CD4-positive, alpha-beta memory T cell (primary cell): ENCODE results near the gene ARAP1. TPM values are rescaled to one million over a fixed set of nuclear protein-coding genes. Genes with fewer than 3 reads are reported as not detected.

Experiments
- CTCF ChIA-PET: fragments of 350-600 bp; sonication (Branson Sonifier 250); formaldehyde crosslinking; loops from one replicate; lab custom pipeline; 2021; ENCODE audit warnings: inconsistent platforms; ENCODE audit not compliant: partially characterized antibody; lab: Charles Lee
- POLR2A ChIA-PET: fragments of 350-600 bp; sonication (Branson Sonifier 250); formaldehyde crosslinking; loops from one replicate; lab custom pipeline; 2021; ENCODE audit not compliant: partially characterized antibody; lab: Charles Lee
- DNase-seq, 5 donors: peaks; one replicate each; pipeline versions ENCODE4 v3.0.0 to v3.0.0-alpha.2; 2020 to 2022; ENCODE audit warnings: mixed read lengths in 1 of 5
- H3K27ac ChIP-seq: one replicate; pipeline ENCODE4 v1.7.0; 2013; ENCODE audit warnings: low read depth, low read length
- H3K27me3 ChIP-seq: 2 replicates; pipeline ENCODE4 v1.7.0; 2013; ENCODE audit warnings: mild to moderate bottlenecking, low read length, moderate library complexity; ENCODE audit not compliant: insufficient read depth
- H3K36me3 ChIP-seq: 2 replicates; pipeline ENCODE4 v1.7.0; 2013; ENCODE audit warnings: mild to moderate bottlenecking, low read length, moderate library complexity; ENCODE audit not compliant: insufficient read depth
- H3K4me1 ChIP-seq: 2 replicates; pipeline ENCODE4 v1.7.0; 2013; ENCODE audit warnings: mild to moderate bottlenecking, low read length, moderate library complexity; ENCODE audit not compliant: insufficient read depth
- H3K4me3 ChIP-seq, 2 donors: one replicate each; pipeline ENCODE4 v1.7.0; 2013; ENCODE audit warnings: low read length in 2 of 2, mild to moderate bottlenecking in 1 of 2
- H3K9me3 ChIP-seq, 2 donors: one replicate each; pipeline ENCODE4 v1.7.0; 2013; ENCODE audit warnings: low read length in 2 of 2, control low read depth in 1 of 2; ENCODE audit not compliant: control insufficient read depth in 1 of 2
- H3K27ac Mint-ChIP-seq, 7 donors: one replicate each; pipeline ENCODE4 v1.8.0; 2020 to 2021; ENCODE audit warnings: mixed read lengths in 7 of 7, mild to moderate bottlenecking in 6 of 7, inconsistent platforms in 3 of 7, moderate library complexity in 3 of 7
- H3K27me3 Mint-ChIP-seq, 2 donors: one replicate each; pipeline ENCODE4 v1.8.0; 2020 to 2021; ENCODE audit warnings: mixed read lengths in 2 of 2
- H3K36me3 Mint-ChIP-seq, 2 donors: one replicate each; pipeline ENCODE4 v1.8.0; 2020 to 2021; ENCODE audit warnings: mixed read lengths in 2 of 2, inconsistent platforms in 1 of 2, mild to moderate bottlenecking in 1 of 2
- H3K4me1 Mint-ChIP-seq, 4 donors: one replicate each; pipeline ENCODE4 v1.8.0; 2020 to 2021; ENCODE audit warnings: mixed read lengths in 4 of 4, mild to moderate bottlenecking in 1 of 4
- H3K4me3 Mint-ChIP-seq, 8 donors: one replicate each; pipeline ENCODE4 v1.8.0; 2020 to 2021; ENCODE audit warnings: mixed read lengths in 8 of 8, mild to moderate bottlenecking in 7 of 8, moderate library complexity in 6 of 8, inconsistent platforms in 3 of 8
- H3K9me3 Mint-ChIP-seq, 8 donors: one replicate each; pipeline ENCODE4 v1.8.0; 2020 to 2021; ENCODE audit warnings: mixed read lengths in 8 of 8, mild to moderate bottlenecking in 5 of 8, inconsistent platforms in 3 of 8, moderate library complexity in 1 of 8
- intact Hi-C: fragments of 100-400 bp; cut with micrococcal nuclease; formaldehyde crosslinking; loops from one replicate; pipeline ENCODE4 v1.15.1; 2023
- polyA plus RNA-seq, 2 donors: library from polyadenylated mRNA; unstranded; fragments of 300-500 nt; fragmentation: Illumina TruSeq; gene quantifications; one replicate each; pipeline ENCODE4 v1.2.3, GENCODE V29; 2021
- total RNA-seq, 2 experiments: library from RNA; stranded (reverse); gene quantifications; one replicate each; pipeline ENCODE4 v1.2.3, GENCODE V29; 2021

ARAP1 gene
- total and polyA plus RNA-seq, 4 experiments from 2014 or later = 9.5 to 157 (median 90.1) TPM

DNA sequence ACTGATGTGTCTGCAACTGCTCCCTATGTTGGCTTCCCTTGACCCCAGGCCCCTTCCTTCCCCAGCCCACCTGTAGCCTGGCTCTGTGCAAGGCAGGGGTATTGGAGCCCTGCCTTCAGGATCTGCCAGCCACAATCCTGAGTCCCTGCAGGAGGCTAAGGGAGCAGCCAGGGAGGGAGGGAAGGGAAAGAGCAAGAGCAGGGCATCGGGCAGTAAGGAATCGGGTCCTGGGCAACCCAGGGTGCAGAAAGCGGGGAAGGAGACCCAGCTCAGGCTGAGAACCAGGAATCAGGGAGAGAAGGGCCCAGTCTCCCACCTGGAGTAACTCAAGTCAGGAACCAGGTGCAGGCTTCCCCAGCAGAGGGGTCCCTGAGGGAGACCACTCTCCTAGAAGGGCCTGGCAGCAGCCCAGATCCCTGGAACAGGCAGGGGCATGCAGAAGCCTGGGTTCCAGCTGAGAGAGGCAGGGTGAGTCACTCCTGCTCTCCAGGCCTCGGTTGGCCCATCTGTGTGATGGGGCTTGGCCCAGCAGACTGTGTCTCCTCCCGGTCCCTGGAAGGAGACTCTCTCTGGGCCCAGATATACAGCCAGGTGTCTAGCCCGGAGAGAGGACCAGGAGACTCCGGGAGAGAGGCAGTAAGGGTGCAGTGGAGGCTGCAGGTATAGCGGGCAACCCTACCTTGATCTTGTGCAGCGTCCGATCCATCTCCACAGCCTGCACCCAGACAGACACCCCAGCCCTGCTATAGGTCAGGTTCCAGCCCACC is 28.3 kb upstream of the ARAP1 start:
- POLR2A ChIA-PET = interaction anchor here (1.2 to 3.8 kb wide), 4 partner anchors 13 to 362 kb away, joined by 6 to 31 read pairs (median 8); partner anchors contain the start of genes FCHSD2 and STARD10

DNA sequence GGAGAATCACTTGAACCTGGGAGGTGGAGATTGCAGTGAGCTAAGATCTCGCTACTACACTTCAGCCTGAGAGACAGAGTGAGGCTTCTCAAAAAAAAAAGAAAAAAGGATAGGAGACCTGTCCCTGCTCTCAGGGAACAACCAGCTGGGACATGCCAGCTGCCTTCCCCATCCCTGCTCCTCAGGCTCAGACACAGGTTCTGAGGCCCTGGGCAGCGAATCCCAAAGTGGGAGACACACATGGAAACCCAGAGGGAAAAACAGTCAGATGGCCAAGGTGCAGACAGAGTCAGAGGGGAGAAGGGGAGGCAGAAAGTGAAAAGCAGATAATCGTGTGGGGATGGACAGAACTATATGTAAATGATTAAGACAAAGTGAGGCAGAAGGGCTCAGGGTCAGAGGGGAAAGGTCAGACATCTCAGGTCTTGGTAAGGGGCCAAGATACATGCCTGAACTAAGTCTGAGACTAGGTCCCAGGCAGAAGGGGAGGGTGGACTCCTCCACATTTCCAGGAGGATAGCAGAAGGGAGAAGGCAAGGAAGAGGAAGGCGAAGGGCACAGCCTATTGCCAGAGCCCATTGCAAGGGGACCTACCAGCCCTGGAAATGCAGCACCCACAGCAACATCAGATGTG is 27.4 kb upstream of the ARAP1 start:
- intact Hi-C loops = no loop called here
- Histone ChIP-seq H3K9me3 (no peaks in the 10 kb centered on the region), H3K4me1 (peaks cover 31% of the 10 kb centered on the region), H3K27me3 (no peaks in the 10 kb centered on the region), H3K27ac (no peak overlapping the region), H3K4me3 (no peak overlapping the region), H3K36me3 (no peaks in the 10 kb centered on the region)
- H3K27ac Mint-ChIP-seq = peak overlapping the region in 6 of 7 donors; percentile 17 to 90 (median 85)
- ChIA-PET CTCF (interaction anchor here (0.7 to 2.4 kb wide), 2 partner anchors 14 to 54 kb away, joined by 3 to 7 read pairs; partner anchors contain the start of gene STARD10), POLR2A (interaction anchor here (3.8 kb wide), 1 partner anchor 14 kb away, joined by 31 read pairs; the partner anchor contains the start of gene STARD10)
- no peak for DNase-seq
- H3K4me1 Mint-ChIP-seq = peaks cover 13 to 62% (median 31%) of the 10 kb centered on the region in 4 donors
- peak overlapping the region; percentile 0 to 86 (median 76) for H3K4me3 Mint-ChIP-seq
- H3K36me3 Mint-ChIP-seq = no peaks in the 10 kb centered on the region
- peaks cover 0 to 3% (median 0%) of the 10 kb centered on the region in 8 donors for H3K9me3 Mint-ChIP-seq
- no peaks in the 10 kb centered on the region for H3K27me3 Mint-ChIP-seq

More for the DNA sequence above, 28.3 kb upstream of the ARAP1 start:
- no peak for DNase-seq
- Mint-ChIP-seq H3K9me3 (peaks cover 0 to 3% (median 0%) of the 10 kb centered on the region in 8 donors), H3K4me3 (peak overlapping the region; percentile 66 to 86 (median 74)), H3K4me1 (peaks cover 11 to 62% (median 29%) of the 10 kb centered on the region in 4 donors), H3K27ac (peak overlapping the region in 4 of 7 donors; percentile 57 to 74 (median 61)), H3K36me3 (no peaks in the 10 kb centered on the region), H3K27me3 (no peaks in the 10 kb centered on the region)
- intact Hi-C loops = no loop called here
- no peaks in the 10 kb centered on the region for H3K27me3 ChIP-seq
- peaks cover 31% of the 10 kb centered on the region for H3K4me1 ChIP-seq
- H3K4me3 ChIP-seq = peak overlapping the region; percentile 34 to 35
- peak overlapping the region; percentile 24 for H3K27ac ChIP-seq
- H3K36me3 ChIP-seq = no peaks in the 10 kb centered on the region
- CTCF ChIA-PET = interaction anchor here (1.3 to 2.7 kb wide), 2 partner anchors 13 to 33 kb away, joined by 6 to 20 read pairs; partner anchors contain the start of gene STARD10
- H3K9me3 ChIP-seq = no peaks in the 10 kb centered on the region

DNA sequence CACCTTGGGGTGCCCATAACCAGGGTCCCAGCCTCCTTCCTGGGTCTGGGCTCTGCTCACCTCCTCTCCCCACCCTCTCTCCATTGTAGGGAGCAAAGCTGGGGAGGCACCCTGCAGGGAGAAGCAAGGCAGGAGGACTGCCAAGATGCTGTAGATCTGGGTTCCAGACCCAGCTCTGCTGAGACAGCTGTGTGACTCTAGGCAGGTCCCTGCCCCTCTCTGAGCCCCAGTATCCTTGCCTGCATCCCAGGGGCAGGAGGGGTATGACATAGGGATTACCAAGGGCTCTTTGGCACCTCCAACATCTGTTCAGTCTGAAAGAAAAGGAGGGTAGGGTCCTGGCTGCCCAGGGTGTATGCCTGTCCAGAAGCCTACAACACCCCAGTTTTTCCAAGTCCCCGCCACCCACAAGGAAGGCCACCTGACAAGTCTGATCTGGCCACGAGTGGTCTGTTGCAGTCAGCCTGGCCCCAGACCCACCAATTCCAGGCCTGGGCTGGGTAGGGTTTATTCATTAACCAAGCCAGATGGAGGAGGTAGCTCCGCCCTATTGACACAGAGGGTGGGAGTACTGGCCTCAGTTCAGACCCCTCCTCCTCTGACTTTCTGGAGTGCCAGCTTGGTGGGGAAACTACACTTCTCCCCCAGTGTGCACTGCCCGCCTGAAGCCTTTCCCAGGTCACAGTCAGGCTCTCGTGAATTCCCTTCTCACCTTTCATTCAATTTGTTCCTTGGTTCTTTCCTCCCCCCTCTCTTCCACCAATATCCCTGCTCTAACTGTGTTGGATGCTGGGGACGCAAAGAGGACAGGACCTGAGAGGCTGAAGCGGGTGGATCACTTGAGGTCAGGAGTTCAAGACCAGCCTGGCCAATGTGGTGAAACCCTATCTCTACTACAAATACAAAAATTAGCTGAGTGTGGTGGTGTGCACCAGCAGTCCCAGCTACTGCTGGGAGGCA is 26.6 kb upstream of the ARAP1 start:
- H3K27ac ChIP-seq = no peak overlapping the region
- ChIA-PET POLR2A (no interaction called here), CTCF (interaction anchor here (0.7 to 2.4 kb wide), 2 partner anchors 15 to 54 kb away, joined by 3 to 7 read pairs; partner anchors contain the start of gene STARD10)
- Mint-ChIP-seq H3K36me3 (no peaks in the 10 kb centered on the region), H3K9me3 (peaks cover 0 to 3% (median 0%) of the 10 kb centered on the region in 8 donors), H3K27ac (peak overlapping the region in 4 of 7 donors; percentile 48 to 86 (median 66)), H3K27me3 (no peaks in the 10 kb centered on the region), H3K4me3 (peak overlapping the region in 4 of 8 donors; percentile 17 to 86 (median 76)), H3K4me1 (peaks cover 13 to 62% (median 32%) of the 10 kb centered on the region in 4 donors)
- no peak for DNase-seq
- H3K9me3 ChIP-seq = no peaks in the 10 kb centered on the region
- intact Hi-C loops = no loop called here
- peaks cover 31% of the 10 kb centered on the region for H3K4me1 ChIP-seq
- H3K36me3 ChIP-seq = no peaks in the 10 kb centered on the region
- no peaks in the 10 kb centered on the region for H3K27me3 ChIP-seq
- no peak overlapping the region for H3K4me3 ChIP-seq

DNA sequence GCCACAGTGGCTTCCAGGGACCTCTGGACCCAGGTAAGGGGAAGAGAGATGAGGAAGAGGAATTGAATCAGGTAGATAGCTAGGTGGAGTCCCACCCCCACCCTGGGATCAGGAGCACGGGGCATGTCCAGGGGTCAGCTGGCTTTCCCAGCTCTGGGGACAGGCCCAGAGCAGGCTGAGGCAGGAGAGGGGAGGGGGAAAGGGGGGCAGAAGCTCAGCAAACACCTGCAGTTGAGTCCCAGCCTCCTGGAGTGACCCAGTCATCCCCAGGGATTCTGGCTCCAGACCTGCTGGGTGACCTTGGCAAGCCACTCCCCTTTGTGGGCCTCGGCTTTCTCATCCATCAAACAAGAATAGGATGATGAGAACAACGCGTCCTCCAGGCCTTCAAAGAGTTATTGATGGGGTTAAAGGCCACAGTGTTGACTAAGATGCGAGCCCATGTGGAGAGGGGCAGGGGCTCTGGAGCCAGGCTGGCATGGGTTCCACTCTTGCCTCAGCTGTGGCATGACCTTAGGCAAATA is 25.6 kb upstream of the ARAP1 start:
- peak overlapping the region in 1 of 7 donors; percentile 8 for H3K27ac Mint-ChIP-seq
- H3K4me1 Mint-ChIP-seq = peaks cover 13 to 60% (median 32%) of the 10 kb centered on the region in 4 donors
- Histone ChIP-seq H3K27ac (no peak overlapping the region), H3K4me3 (no peak overlapping the region), H3K4me1 (peaks cover 31% of the 10 kb centered on the region), H3K27me3 (no peaks in the 10 kb centered on the region), H3K9me3 (no peaks in the 10 kb centered on the region), H3K36me3 (no peaks in the 10 kb centered on the region)
- POLR2A ChIA-PET = no interaction called here
- peak overlapping the region in 1 of 8 donors; percentile 57 for H3K4me3 Mint-ChIP-seq
- H3K36me3 Mint-ChIP-seq = peaks cover 0 to under 1% of the 10 kb centered on the region in 2 donors
- no peak for DNase-seq
- H3K9me3 Mint-ChIP-seq = peaks cover 0 to 3% (median 0%) of the 10 kb centered on the region in 8 donors
- CTCF ChIA-PET = interaction anchor here (2.4 kb wide), 1 partner anchor 16 kb away, joined by 7 read pairs; the partner anchor contains the start of gene STARD10
- no peaks in the 10 kb centered on the region for H3K27me3 Mint-ChIP-seq
- intact Hi-C loops = no loop called here

DNA sequence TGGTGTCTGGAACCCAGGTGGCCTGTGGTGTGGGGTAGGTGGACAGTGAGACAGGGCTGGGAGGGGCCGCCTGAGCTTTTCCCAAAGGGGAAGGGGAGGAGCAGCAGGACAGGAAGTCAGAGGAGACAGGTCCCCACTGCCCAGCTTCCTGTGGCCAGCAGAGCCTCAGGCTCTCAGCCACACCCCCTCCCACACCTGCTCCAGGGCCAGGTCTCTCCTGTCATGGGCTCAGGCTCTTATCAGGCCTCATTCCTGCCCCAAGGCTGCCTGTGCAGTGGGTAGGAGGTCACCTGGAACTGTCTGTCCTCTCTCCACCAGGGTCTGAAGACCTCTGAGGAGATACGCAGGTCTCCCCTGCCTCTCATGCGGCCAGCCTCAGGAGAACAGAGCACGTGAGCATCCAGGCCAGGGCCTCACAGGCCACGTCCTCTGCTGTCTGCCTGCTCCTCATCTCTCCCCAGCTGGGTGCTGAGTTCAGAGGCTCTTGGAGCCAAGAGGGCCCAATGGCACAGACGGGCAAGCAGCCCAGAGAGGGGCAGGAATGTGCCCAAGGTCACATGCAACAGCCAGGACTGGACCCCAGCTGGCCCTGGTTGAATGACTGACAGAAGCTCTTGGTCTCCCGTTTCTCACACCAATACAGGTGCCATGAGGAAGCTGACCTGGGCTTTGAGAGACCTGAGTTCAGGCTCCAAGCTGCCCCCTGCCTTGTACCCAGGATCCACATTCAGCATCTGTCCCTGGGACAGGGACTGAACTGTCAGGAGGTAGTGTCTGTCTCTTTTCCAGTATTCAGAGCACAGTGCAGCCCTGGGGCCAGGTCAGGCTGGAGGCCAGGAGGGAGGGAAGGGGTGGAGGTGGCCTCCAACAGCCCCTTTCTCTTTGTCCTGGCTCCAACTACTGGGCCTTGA is 24.9 kb upstream of the ARAP1 start:
- CTCF ChIA-PET = interaction anchor here (2.4 kb wide), 1 partner anchor 17 kb away, joined by 7 read pairs; the partner anchor contains the start of gene STARD10
- POLR2A ChIA-PET = no interaction called here
- H3K27ac Mint-ChIP-seq = peak overlapping the region in 1 of 7 donors; percentile 4

More for the DNA sequence above, 24.9 kb upstream of the ARAP1 start:
- H3K36me3 ChIP-seq = no peaks in the 10 kb centered on the region
- Mint-ChIP-seq H3K36me3 (peaks cover 0 to 4% of the 10 kb centered on the region in 2 donors), H3K9me3 (no peaks in the 10 kb centered on the region), H3K4me1 (peaks cover 9 to 53% (median 26%) of the 10 kb centered on the region in 4 donors), H3K4me3 (no peak overlapping the region), H3K27me3 (no peaks in the 10 kb centered on the region)
- H3K9me3 ChIP-seq = no peaks in the 10 kb centered on the region
- H3K4me3 ChIP-seq = no peak overlapping the region
- peaks cover 24% of the 10 kb centered on the region for H3K4me1 ChIP-seq
- no peaks in the 10 kb centered on the region for H3K27me3 ChIP-seq
- intact Hi-C loops = no loop called here
- no peak overlapping the region for H3K27ac ChIP-seq
- no peak for DNase-seq
